AG09309 (cell line): ENCODE measurements around the gene GJA5.

Experiments used
- DNase-seq: peaks from one replicate; pipeline ENCODE4 v3.0.0-alpha.2; 2010; ENCODE audit warnings: low read depth
- H3K4me3 ChIP-seq: 2 replicates; pipeline ENCODE4 v1.5.1; 2011; ENCODE audit warnings: mild to moderate bottlenecking, low read depth, low read length, moderate library complexity; ENCODE audit not compliant: control insufficient read depth
- CTCF ChIP-seq: IDR thresholded peaks from 2 replicates; pipeline ENCODE4 v1.5.1; 2011; ENCODE audit warnings: mild to moderate bottlenecking, low read depth, low read length, inconsistent platforms; ENCODE audit not compliant: insufficient read depth, control insufficient read depth; ENCODE audit errors: missing control alignments

GJA5 gene

GRCh38 chr1:147723691-147724323 lies 36.6 kb downstream of the GJA5 start:
- no peak for DNase-seq
- TF ChIP-seq CTCF: peak; percentile 16
- H3K4me3 ChIP-seq: no peak overlapping the region

- no peak overlapping the region for H3K4me3 ChIP-seq
- TF ChIP-seq CTCF: no peak
- DNase-seq: no peak
Measured at GRCh38 chr1:147722124-147722523, 38.3 kb downstream of the GJA5 start.

DNA sequence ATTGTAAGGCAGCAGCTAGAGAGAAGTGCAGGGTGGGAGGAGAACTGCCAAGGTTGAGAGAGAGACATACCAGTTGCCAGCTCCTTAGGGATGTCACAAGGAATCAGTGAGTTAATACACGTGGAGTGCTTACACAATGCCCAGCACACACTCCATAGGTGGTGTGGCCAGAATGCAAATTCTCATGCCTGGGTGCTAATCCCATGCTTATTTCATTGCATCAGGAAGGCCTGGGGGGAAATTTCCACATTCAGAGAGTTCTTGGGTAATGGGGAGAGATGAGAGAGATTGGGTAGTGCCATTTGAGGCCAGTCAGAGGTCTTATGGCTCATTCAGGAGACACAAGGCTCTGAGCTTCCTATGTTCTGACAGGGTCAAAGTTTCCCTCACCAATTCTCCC lies 38.7 kb downstream of the GJA5 start:
- no peak overlapping the region for H3K4me3 ChIP-seq
- no peak for DNase-seq
- TF ChIP-seq CTCF: no peak

GRCh38 chr1:147720557-147720956 lies 39.8 kb downstream of the GJA5 start:
- no peak for TF ChIP-seq CTCF
- DNase-seq: no peak
- H3K4me3 ChIP-seq: no peak overlapping the region

DNA sequence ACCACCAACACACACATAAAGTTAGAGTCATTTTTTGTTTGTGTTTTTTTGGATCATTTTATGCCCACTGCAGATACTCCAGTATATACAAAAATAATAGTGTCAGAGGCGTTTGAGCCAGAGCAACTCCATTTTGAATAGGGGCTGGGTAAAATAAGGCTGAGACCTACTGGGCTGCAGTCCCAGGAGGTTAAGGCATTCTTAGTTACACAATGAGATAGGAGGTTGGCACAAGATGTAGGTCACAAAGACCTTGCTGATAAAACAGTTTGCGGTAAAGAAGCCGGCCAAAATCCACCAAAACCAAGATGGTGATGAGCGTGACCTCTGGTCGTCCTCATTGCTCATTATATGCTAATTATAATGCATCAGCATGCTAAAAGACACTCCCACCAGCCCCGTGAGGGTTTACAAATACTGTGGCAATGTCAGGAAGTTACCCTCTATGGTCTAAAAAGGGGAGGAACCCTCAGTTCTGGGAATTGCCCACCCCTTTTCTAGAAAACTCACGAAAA lies 40.6 kb downstream of the GJA5 start:
- TF ChIP-seq CTCF: no peak
- no peak for DNase-seq
- H3K4me3 ChIP-seq: no peak overlapping the region

DNA sequence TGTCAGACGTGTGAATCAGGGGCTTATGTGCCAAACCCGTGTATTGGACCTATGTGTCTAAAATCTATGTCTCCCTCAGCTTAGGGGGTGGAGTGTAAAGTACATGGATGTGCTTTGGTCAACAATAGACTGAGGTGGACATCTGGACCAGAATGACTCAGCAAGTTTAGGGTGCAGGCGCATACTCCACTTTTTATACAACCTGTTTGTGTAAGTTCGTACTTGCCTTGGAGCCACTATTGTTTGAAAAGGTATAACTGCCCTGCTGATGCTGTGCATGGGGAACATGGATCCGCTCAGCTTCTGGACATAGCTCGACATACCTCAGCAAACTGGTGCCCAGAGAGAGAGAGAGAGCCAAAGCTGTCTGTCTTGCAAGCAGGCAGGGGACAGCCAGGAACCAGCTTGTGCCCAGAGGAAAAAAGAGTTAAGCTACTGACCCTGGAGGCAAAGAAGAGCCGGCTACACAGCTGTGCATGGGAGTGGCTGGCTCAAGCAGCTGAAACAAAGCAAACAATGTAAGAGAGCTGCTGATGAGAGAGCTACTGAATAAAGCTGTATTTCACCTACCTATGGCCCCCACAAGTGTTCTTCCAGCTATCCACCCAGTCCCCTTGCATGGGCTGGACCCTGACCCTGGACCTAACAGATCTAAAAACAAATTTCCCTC lies 41.2 kb downstream of the GJA5 start:
- no peak for TF ChIP-seq CTCF
- DNase-seq: no peak
- no peak overlapping the region for H3K4me3 ChIP-seq

DNA sequence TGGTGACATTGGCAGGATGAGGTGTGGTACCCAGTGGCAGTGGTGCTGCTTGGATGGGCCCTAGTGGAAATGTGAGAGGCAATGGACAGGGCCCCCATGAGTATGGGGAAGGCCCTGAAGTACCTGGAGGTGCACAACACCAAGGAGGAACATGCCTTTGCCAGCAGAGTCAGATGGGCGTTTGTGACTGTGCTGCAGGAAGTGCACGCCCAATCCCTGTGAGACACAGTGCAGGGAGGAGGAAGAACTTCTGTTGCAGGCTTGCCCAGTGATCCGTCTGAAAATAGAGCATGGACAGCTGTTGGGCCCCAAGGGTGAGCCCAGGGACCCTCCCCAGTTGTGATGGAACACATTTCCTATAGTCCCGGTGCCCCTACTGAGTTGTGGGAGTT lies 42.7 kb downstream of the GJA5 start:
- TF ChIP-seq CTCF: no peak
- no peak for DNase-seq
- no peak overlapping the region for H3K4me3 ChIP-seq
